ENCODE measurements around the gene BMP6.
A peak's percentile ranks its signal among the peaks of the same experiment; 100 is the strongest.

The BMP6 gene

GRCh38 chr6:7904654-7905319 is 178.9 kb downstream of the BMP6 start:
- DNase-seq (ENCODE audit: low read depth in 2 of 2): no peak

- DNase-seq (ENCODE audit: low read depth in 2 of 2): no peak
These were observed 179.5 kb downstream of the BMP6 start for GRCh38 chr6:7905416-7905815.

- DNase-seq (ENCODE audit: low read depth in 2 of 2): no peak
These were observed 180.8 kb downstream of the BMP6 start for GRCh38 chr6:7906741-7907140.

GRCh38 chr6:7907159-7907558 is 181.3 kb downstream of the BMP6 start:
- no peak for DNase-seq (ENCODE audit: low read depth in 2 of 2)

GRCh38 chr6:7909323-7910276 is 183.7 kb downstream of the BMP6 start:
- peak in 1 of 2 donors; percentile 34 for DNase-seq (ENCODE audit: low read depth in 2 of 2)

- no peak for DNase-seq (ENCODE audit: low read depth in 2 of 2)
These were observed 184.4 kb downstream of the BMP6 start for GRCh38 chr6:7910298-7910653.

- DNase-seq (ENCODE audit: low read depth in 2 of 2): peak in 1 of 2 donors; percentile 67
These were observed 184.9 kb downstream of the BMP6 start, which contains the start of gene TXNDC5 for GRCh38 chr6:7910654-7911344. Gene TXNDC5, minus strand, starts transcription at chr6:7910788. Its CDS starts 12 bp downstream, at chr6:7910776.

- no peak for DNase-seq (ENCODE audit: low read depth in 2 of 2)
These were observed 185.4 kb downstream of the BMP6 start for GRCh38 chr6:7911345-7911725.

- DNase-seq (ENCODE audit: low read depth in 2 of 2): no peak
These were observed 186.1 kb downstream of the BMP6 start for GRCh38 chr6:7912024-7912423.

- no peak for DNase-seq (ENCODE audit: low read depth in 2 of 2)
These were observed 187.0 kb downstream of the BMP6 start for GRCh38 chr6:7912736-7913517.

GRCh38 chr6:7914311-7914710 is 188.4 kb downstream of the BMP6 start:
- DNase-seq (ENCODE audit: low read depth in 2 of 2): no peak

GRCh38 chr6:7914991-7915789 is 189.3 kb downstream of the BMP6 start:
- no peak for DNase-seq (ENCODE audit: low read depth in 2 of 2)

- no peak for DNase-seq (ENCODE audit: low read depth in 2 of 2)
These were observed 191.1 kb downstream of the BMP6 start for GRCh38 chr6:7916959-7917358.

- no peak for DNase-seq (ENCODE audit: low read depth in 2 of 2)
These were observed 191.8 kb downstream of the BMP6 start for GRCh38 chr6:7917729-7918128.

GRCh38 chr6:7918403-7918802 is 192.5 kb downstream of the BMP6 start:
- DNase-seq (ENCODE audit: low read depth in 2 of 2): no peak

GRCh38 chr6:7919871-7920270 is 194.0 kb downstream of the BMP6 start:
- no peak for DNase-seq (ENCODE audit: low read depth in 2 of 2)

GRCh38 chr6:7920425-7920824 is 194.5 kb downstream of the BMP6 start:
- no peak for DNase-seq (ENCODE audit: low read depth in 2 of 2)

- no peak for DNase-seq (ENCODE audit: low read depth in 2 of 2)
These were observed 195.1 kb downstream of the BMP6 start for GRCh38 chr6:7921046-7921445.

GRCh38 chr6:7921632-7922092 is 195.8 kb downstream of the BMP6 start:
- DNase-seq (ENCODE audit: low read depth in 2 of 2): no peak

GRCh38 chr6:7922596-7922995 is 196.7 kb downstream of the BMP6 start:
- no peak for DNase-seq (ENCODE audit: low read depth in 2 of 2)

- no peak for DNase-seq (ENCODE audit: low read depth in 2 of 2)
These were observed 199.0 kb downstream of the BMP6 start for GRCh38 chr6:7924867-7925266.
